Psoas muscle (tissue), 8 donors: ENCODE measurements around the gene ARHGEF16. TPM values are rescaled to one million over a fixed set of nuclear protein-coding genes. Genes with fewer than 3 reads are reported as not detected.

Experiments used
- ATAC-seq, 4 donors: fragments of 200-7000 bp; cut with Tn5 transposase; one replicate each; pipeline ENCODE4 v1.9.1; 2020; ENCODE audit warnings: moderate library complexity in 3 of 4, mild to moderate bottlenecking in 2 of 4
- DNase-seq, 2 donors: peaks; one replicate each; pipeline ENCODE4 v3.0.0-alpha.2; 2020
- H3K27ac ChIP-seq: fragments of 200-600 bp; one replicate; pipeline ENCODE4 v1.8.0; 2022
- H3K27me3 ChIP-seq, 3 donors: fragments of 200-600 bp in 1 of 3; one replicate each; pipeline versions ENCODE4 v1.6.1 to v1.8.0; 2013 to 2022; ENCODE audit warnings: low read length in 2 of 3, mild to moderate bottlenecking in 2 of 3, moderate library complexity in 1 of 3; ENCODE audit not compliant: insufficient read depth in 3 of 3
- H3K36me3 ChIP-seq, 2 donors: fragments of 200-600 bp in 1 of 2; one replicate each; pipeline versions ENCODE4 v1.6.1 to v1.8.0; 2013 to 2022; ENCODE audit warnings: low read depth in 1 of 2, mild to moderate bottlenecking in 1 of 2, moderate library complexity in 1 of 2; ENCODE audit not compliant: insufficient read depth in 1 of 2
- H3K4me1 ChIP-seq: fragments of 200-600 bp; one replicate; pipeline ENCODE4 v1.8.0; 2022
- H3K4me3 ChIP-seq: fragments of 200-600 bp; one replicate; pipeline ENCODE4 v1.8.0; 2022; ENCODE audit warnings: mild to moderate bottlenecking
- H3K9me3 ChIP-seq: fragments of 200-600 bp; one replicate; pipeline ENCODE4 v1.8.0; 2022
- CTCF ChIP-seq: fragments of 200-600 bp; IDR thresholded peaks from one replicate; pipeline ENCODE4 v1.8.0; 2022; ENCODE audit warnings: antibody characterized with exemption
- WGBS, 3 donors: extraction: QIAGEN DNeasy Blood & Tissue Kit; methylation state at CpG; one replicate each; pipeline versions ENCODE4 v1.1.6 to v1.1.7; 2013; 5-methylcytosine and 5-hydroxymethylcytosine counted together
- intact Hi-C, 2 donors: fragments of 100-400 bp; cut with DNase I; formaldehyde crosslinking; loops; one replicate each; pipeline versions ENCODE4 v1.11.0 to v1.14.2; 2022
- polyA plus RNA-seq, 3 donors: library from polyadenylated mRNA; stranded (reverse); fragments of 200-250 nt; gene quantifications; one replicate each; pipeline ENCODE4 v1.2.3, GENCODE V29; 2013
- total RNA-seq, 4 donors: library from RNA; stranded (reverse); fragmentation: NEBNext Ultra II Directional in 2 of 4; extraction: Animal tissue kit (Norgen Biotek cat#: 25700) in 2 of 4; gene quantifications; one replicate each; pipeline versions ENCODE4 v1.2.1 to v1.2.4, GENCODE V29; 2021 to 2023
- donor health status: healthy with polysubstance abuse.
- donor health status: DM: no; HTN: no; CAD: no; lungs with moderate emphysema.
- donor health status: Bipolar disorder and iron deficiency.
- donor health status: healthy.
- donor health status: DM: yes; HTN: yes; CAD: no.
- donor health status: DM: no; HTN: no; CAD: no.
- donor health status: DM: no; HTN: no; CAD: no.
- donor health status: DM: yes; HTN: yes; CAD: no.

The ARHGEF16 gene
- total and polyA plus RNA-seq, 7 donors: 0.29 to 0.56 (median 0.51) TPM

GRCh38 chr1:3506943-3507342, 52.5 kb downstream of the ARHGEF16 start:
- intact Hi-C loops: loop anchor here in 1 of 2 donors (2.0 kb wide), 1 partner anchor 22 kb away; no protein-coding TSS in a partner anchor
- Histone ChIP-seq H3K27me3 (no peaks in the 10 kb centered on the region), H3K36me3 (no peaks in the 10 kb centered on the region), H3K4me1 (peaks cover 18% of the 10 kb centered on the region), H3K4me3 (no peak overlapping the region), H3K9me3 (no peaks in the 10 kb centered on the region), H3K27ac (no peak overlapping the region)
- DNase-seq (no peak), ATAC-seq (no peak)
- WGBS, 3 donors: 85 to 91% (median 89%) methylated on average over 7 of the region's 7 CpGs
- TF ChIP-seq CTCF: no peak

GRCh38 chr1:3507636-3508275, 53.3 kb downstream of the ARHGEF16 start:
- Histone ChIP-seq H3K9me3 (no peaks in the 10 kb centered on the region), H3K27me3 (no peaks in the 10 kb centered on the region), H3K4me1 (peaks cover 18% of the 10 kb centered on the region), H3K36me3 (no peaks in the 10 kb centered on the region), H3K4me3 (no peak overlapping the region), H3K27ac (no peak overlapping the region)
- TF ChIP-seq CTCF: no peak
- no peak for ATAC-seq
- intact Hi-C loops: loop anchor here in 1 of 2 donors (2.0 kb wide), 1 partner anchor 21 kb away; no protein-coding TSS in a partner anchor
- 84 to 93% (median 88%) methylated on average over 11 of the region's 11 CpGs for WGBS, 3 donors
- DNase-seq: no peak

GRCh38 chr1:3508757-3509415, 54.4 kb downstream of the ARHGEF16 start:
- Histone ChIP-seq H3K4me1 (peaks cover 14% of the 10 kb centered on the region), H3K36me3 (no peaks in the 10 kb centered on the region), H3K27me3 (no peaks in the 10 kb centered on the region), H3K27ac (no peak overlapping the region), H3K9me3 (no peaks in the 10 kb centered on the region), H3K4me3 (no peak overlapping the region)
- ATAC-seq (no peak), DNase-seq (no peak)
- WGBS, 3 donors: 91 to 94% (median 92%) methylated on average over 31 to 33 of the region's 33 CpGs
- intact Hi-C loops: no loop called here
- no peak for TF ChIP-seq CTCF

GRCh38 chr1:3509721-3510120, 55.3 kb downstream of the ARHGEF16 start:
- no peak for DNase-seq
- no peak overlapping the region for H3K4me3 ChIP-seq
- TF ChIP-seq CTCF: no peak
- 86 to 94% (median 88%) methylated on average over 17 to 21 of the region's 21 CpGs for WGBS, 3 donors
- no peaks in the 10 kb centered on the region for H3K36me3 ChIP-seq
- H3K4me1 ChIP-seq: peaks cover 7% of the 10 kb centered on the region
- no peaks in the 10 kb centered on the region for H3K9me3 ChIP-seq
- intact Hi-C loops: no loop called here
- ATAC-seq: no peak
- H3K27me3 ChIP-seq: no peaks in the 10 kb centered on the region
- H3K27ac ChIP-seq: no peak overlapping the region
